ENCODE results near the gene APOC4.

APOC4 gene

GRCh38 chr19:44993526-44993925, 51.5 kb downstream of the APOC4 start:
- no peak for DNase-seq (ENCODE audit: low read depth in 2 of 2)

- no peak for DNase-seq (ENCODE audit: low read depth in 2 of 2)
Observed at GRCh38 chr19:44993926-44994537, 52.0 kb downstream of the APOC4 start.

Measured in fibroblast of skin of left biceps (primary cell).